ENCODE data around the gene MLH3. TPM values are rescaled to one million over a fixed set of nuclear protein-coding genes. Genes with fewer than 3 reads are reported as not detected.

The MLH3 gene
- total and polyA plus RNA-seq, 2 of the 13 experiments (the other 11 are each of a cell fraction or from before 2014, with no cell fraction given), result 14.4 to 24.8 TPM

DNA sequence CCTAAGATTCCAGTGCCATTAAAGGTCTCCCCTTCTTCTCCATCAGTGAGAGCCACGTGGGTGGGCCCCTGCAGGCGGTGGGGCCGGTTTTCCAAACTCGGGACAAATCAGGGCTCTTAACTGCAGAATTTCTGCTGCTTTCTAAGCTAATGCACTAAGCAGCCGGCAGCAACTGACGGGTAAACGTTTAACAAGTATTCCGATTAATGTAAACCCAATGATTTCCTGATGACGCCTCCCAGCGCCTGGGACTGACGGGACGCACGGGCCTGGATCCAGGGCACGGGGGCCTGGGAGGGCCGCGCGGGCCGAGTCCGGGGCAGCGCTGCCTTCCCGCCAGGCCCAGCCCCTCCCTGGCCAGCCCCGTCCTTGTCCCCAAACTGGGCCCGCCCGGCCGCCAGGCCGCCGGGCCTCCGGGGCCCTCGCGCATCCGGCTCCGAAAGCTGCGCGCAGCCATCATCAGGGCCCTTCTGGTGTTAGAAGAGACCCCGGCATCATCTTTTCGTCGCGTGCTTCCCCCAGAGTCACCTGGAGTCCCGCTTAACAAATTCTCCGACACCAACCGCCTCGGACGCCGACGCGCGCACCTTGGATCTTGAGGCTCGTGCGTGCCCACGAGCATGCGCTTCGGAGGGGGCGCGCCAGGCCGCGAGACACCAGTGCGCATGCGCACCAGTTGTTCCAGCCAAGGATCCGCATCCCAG lies at the start of gene MLH3 (continued):
- TF ChIP-seq, protein P1, sequence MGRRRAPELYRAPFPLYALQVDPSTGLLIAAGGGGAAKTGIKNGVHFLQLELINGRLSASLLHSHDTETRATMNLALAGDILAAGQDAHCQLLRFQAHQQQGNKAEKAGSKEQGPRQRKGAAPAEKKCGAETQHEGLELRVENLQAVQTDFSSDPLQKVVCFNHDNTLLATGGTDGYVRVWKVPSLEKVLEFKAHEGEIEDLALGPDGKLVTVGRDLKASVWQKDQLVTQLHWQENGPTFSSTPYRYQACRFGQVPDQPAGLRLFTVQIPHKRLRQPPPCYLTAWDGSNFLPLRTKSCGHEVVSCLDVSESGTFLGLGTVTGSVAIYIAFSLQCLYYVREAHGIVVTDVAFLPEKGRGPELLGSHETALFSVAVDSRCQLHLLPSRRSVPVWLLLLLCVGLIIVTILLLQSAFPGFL (CRISPR knock-in tag; IDR thresholded peaks at IDR 0.05), result 0 out of 2 replicates have a peak, but pooled peaks have one; percentile 63
- TF ChIP-seq SALL2 (CRISPR knock-in tag; IDR thresholded peaks at IDR 0.05), result peak; percentile 59; the same call in 1 of the 2 replicates
- no peak for TF ChIP-seq CCDC6 (CRISPR knock-in tag; IDR thresholded peaks at IDR 0.05)
- TF ChIP-seq RFXANK (CRISPR knock-in tag; IDR thresholded peaks at IDR 0.05), result peak; percentile 32; the same call in 1 of the 2 replicates
- TF ChIP-seq NFATC3 (CRISPR knock-in tag; IDR thresholded peaks at IDR 0.05), result no peak
- TF ChIP-seq, protein P2, sequence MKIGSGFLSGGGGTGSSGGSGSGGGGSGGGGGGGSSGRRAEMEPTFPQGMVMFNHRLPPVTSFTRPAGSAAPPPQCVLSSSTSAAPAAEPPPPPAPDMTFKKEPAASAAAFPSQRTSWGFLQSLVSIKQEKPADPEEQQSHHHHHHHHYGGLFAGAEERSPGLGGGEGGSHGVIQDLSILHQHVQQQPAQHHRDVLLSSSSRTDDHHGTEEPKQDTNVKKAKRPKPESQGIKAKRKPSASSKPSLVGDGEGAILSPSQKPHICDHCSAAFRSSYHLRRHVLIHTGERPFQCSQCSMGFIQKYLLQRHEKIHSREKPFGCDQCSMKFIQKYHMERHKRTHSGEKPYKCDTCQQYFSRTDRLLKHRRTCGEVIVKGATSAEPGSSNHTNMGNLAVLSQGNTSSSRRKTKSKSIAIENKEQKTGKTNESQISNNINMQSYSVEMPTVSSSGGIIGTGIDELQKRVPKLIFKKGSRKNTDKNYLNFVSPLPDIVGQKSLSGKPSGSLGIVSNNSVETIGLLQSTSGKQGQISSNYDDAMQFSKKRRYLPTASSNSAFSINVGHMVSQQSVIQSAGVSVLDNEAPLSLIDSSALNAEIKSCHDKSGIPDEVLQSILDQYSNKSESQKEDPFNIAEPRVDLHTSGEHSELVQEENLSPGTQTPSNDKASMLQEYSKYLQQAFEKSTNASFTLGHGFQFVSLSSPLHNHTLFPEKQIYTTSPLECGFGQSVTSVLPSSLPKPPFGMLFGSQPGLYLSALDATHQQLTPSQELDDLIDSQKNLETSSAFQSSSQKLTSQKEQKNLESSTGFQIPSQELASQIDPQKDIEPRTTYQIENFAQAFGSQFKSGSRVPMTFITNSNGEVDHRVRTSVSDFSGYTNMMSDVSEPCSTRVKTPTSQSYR (CRISPR knock-in tag; IDR thresholded peaks at IDR 0.05; ENCODE audit: borderline replicate concordance), result 0 out of 2 replicates have a peak, but pooled peaks have one; percentile 9
- TF ChIP-seq ZBTB21 (CRISPR knock-in tag; IDR thresholded peaks at IDR 0.05), result no peak
- TF ChIP-seq, protein P3, sequence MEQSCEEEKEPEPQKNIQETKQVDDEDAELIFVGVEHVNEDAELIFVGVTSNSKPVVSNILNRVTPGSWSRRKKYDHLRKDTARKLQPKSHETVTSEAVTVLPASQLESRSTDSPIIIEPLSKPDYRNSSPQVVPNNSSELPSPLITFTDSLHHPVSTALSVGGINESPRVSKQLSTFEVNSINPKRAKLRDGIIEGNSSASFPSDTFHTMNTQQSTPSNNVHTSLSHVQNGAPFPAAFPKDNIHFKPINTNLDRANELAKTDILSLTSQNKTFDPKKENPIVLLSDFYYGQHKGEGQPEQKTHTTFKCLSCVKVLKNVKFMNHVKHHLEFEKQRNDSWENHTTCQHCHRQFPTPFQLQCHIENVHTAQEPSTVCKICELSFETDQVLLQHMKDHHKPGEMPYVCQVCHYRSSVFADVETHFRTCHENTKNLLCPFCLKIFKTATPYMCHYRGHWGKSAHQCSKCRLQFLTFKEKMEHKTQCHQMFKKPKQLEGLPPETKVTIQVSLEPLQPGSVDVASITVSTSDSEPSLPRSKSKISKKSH (CRISPR knock-in tag; IDR thresholded peaks at IDR 0.05; ENCODE audit: borderline replicate concordance), result peak; percentile 52; the same call in 1 of the 2 replicates
- no peak for TF ChIP-seq MAFF (IDR thresholded peaks at IDR 0.05; ENCODE audit: low read depth, low read length)
- TF ChIP-seq, protein P4, sequence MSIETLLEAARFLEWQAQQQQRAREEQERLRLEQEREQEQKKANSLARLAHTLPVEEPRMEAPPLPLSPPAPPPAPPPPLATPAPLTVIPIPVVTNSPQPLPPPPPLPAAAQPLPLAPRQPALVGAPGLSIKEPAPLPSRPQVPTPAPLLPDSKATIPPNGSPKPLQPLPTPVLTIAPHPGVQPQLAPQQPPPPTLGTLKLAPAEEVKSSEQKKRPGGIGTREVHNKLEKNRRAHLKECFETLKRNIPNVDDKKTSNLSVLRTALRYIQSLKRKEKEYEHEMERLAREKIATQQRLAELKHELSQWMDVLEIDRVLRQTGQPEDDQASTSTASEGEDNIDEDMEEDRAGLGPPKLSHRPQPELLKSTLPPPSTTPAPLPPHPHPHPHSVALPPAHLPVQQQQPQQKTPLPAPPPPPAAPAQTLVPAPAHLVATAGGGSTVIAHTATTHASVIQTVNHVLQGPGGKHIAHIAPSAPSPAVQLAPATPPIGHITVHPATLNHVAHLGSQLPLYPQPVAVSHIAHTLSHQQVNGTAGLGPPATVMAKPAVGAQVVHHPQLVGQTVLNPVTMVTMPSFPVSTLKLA (IDR thresholded peaks at IDR 0.05), result no peak
- no peak for TF ChIP-seq ZNF564 (CRISPR knock-in tag; IDR thresholded peaks at IDR 0.05)
- TF ChIP-seq ZNF724P (CRISPR knock-in tag; IDR thresholded peaks at IDR 0.05; ENCODE audit: borderline replicate concordance), result peak; percentile 71; the same call in 1 of the 2 replicates
- TF ChIP-seq, protein P5, sequence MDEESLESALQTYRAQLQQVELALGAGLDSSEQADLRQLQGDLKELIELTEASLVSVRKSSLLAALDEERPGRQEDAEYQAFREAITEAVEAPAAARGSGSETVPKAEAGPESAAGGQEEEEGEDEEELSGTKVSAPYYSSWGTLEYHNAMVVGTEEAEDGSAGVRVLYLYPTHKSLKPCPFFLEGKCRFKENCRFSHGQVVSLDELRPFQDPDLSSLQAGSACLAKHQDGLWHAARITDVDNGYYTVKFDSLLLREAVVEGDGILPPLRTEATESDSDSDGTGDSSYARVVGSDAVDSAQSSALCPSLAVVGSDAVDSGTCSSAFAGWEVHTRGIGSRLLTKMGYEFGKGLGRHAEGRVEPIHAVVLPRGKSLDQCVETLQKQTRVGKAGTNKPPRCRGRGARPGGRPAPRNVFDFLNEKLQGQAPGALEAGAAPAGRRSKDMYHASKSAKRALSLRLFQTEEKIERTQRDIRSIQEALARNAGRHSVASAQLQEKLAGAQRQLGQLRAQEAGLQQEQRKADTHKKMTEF (CRISPR knock-in tag; IDR thresholded peaks at IDR 0.05), result 0 out of 2 replicates have a peak, but pooled peaks have one; percentile 29
- no peak for TF ChIP-seq KDM1A (CRISPR knock-in tag; IDR thresholded peaks at IDR 0.05)
- 0 out of 2 replicates have a peak, but pooled peaks have one; percentile 24 for TF ChIP-seq ZNF143 (CRISPR knock-in tag; IDR thresholded peaks at IDR 0.05)
- peak; percentile 75; the same call in 1 of the 2 replicates for TF ChIP-seq ZNF160 (CRISPR knock-in tag; IDR thresholded peaks at IDR 0.05)
- TF ChIP-seq, protein P6, sequence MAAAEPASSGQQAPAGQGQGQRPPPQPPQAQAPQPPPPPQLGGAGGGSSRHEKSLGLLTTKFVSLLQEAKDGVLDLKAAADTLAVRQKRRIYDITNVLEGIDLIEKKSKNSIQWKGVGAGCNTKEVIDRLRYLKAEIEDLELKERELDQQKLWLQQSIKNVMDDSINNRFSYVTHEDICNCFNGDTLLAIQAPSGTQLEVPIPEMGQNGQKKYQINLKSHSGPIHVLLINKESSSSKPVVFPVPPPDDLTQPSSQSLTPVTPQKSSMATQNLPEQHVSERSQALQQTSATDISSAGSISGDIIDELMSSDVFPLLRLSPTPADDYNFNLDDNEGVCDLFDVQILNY (CRISPR knock-in tag; conservative IDR thresholded peaks at IDR 0.05), result no peak
- no peak for TF ChIP-seq MIER2 (CRISPR knock-in tag; IDR thresholded peaks at IDR 0.05)

Measured in HepG2 (cell line).